Measurements from ENCODE around the gene PCDHGA8. TPM values are rescaled to one million over a fixed set of nuclear protein-coding genes. Genes with fewer than 3 reads are reported as not detected.

The PCDHGA8 gene
- polyA plus RNA-seq, 1 of the 3 experiments (the other 2 are of a cell fraction), result 0.12 TPM

- peaks cover 0 to 16% of the 10 kb centered on the region in 2 experiments for H3K36me3 ChIP-seq (replicated peaks in 1 of 2; ENCODE audit: control insufficient read depth in 1 of 2, insufficient read depth in 2 of 2, low read length in 1 of 2)
- 85% methylated on average over 58 of the region's 69 CpGs for WGBS (ENCODE audit: low lambda C conversion rate)
- H3F3A ChIP-seq (replicated peaks; ENCODE audit: insufficient read depth), result no peaks in the 10 kb centered on the region
- no peak overlapping the region for H3K9ac ChIP-seq
- H3K27me3 ChIP-seq (ENCODE audit: insufficient read depth), result no peaks in the 10 kb centered on the region
- no peaks in the 10 kb centered on the region for H3K79me2 ChIP-seq (ENCODE audit: insufficient read depth)
- no peak overlapping the region; a peak in 1 of 4 replicates for H3K4me3 ChIP-seq (ENCODE audit: low read depth in 2 of 2, low read length in 1 of 2)
- no peak overlapping the region for H2AFZ ChIP-seq (ENCODE audit: low read depth)
- peaks cover 7% of the 10 kb centered on the region for H3K9me3 ChIP-seq
- TF ChIP-seq, protein P1, sequence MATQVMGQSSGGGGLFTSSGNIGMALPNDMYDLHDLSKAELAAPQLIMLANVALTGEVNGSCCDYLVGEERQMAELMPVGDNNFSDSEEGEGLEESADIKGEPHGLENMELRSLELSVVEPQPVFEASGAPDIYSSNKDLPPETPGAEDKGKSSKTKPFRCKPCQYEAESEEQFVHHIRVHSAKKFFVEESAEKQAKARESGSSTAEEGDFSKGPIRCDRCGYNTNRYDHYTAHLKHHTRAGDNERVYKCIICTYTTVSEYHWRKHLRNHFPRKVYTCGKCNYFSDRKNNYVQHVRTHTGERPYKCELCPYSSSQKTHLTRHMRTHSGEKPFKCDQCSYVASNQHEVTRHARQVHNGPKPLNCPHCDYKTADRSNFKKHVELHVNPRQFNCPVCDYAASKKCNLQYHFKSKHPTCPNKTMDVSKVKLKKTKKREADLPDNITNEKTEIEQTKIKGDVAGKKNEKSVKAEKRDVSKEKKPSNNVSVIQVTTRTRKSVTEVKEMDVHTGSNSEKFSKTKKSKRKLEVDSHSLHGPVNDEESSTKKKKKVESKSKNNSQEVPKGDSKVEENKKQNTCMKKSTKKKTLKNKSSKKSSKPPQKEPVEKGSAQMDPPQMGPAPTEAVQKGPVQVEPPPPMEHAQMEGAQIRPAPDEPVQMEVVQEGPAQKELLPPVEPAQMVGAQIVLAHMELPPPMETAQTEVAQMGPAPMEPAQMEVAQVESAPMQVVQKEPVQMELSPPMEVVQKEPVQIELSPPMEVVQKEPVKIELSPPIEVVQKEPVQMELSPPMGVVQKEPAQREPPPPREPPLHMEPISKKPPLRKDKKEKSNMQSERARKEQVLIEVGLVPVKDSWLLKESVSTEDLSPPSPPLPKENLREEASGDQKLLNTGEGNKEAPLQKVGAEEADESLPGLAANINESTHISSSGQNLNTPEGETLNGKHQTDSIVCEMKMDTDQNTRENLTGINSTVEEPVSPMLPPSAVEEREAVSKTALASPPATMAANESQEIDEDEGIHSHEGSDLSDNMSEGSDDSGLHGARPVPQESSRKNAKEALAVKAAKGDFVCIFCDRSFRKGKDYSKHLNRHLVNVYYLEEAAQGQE (IDR thresholded peaks at IDR 0.05; ENCODE audit: low read depth, low read length), result no peak
- no peak for TF ChIP-seq MEF2A (IDR thresholded peaks at IDR 0.05; ENCODE audit: borderline replicate concordance, low read depth)
- TF ChIP-seq NFIC (IDR thresholded peaks at IDR 0.05; ENCODE audit: borderline replicate concordance), result no peak
- TF ChIP-seq GABPA (IDR thresholded peaks at IDR 0.05; ENCODE audit: low read depth), result no peak
- no peak for TF ChIP-seq ZBTB33 (IDR thresholded peaks at IDR 0.05; ENCODE audit: borderline replicate concordance, low read depth)
- TF ChIP-seq POLR2AphosphoS5 (IDR thresholded peaks at IDR 0.05; ENCODE audit: low read depth, low read length), result no peak
- TF ChIP-seq JUND (IDR thresholded peaks at IDR 0.05), result no peak
- no peak for TF ChIP-seq SIN3A (IDR thresholded peaks at IDR 0.05; ENCODE audit: borderline replicate concordance, low read depth, low read length)
- no peak for DNase-seq
- H4K20me1 ChIP-seq (ENCODE audit: insufficient read depth), result no peaks in the 10 kb centered on the region
- H3K4me1 ChIP-seq (ENCODE audit: control insufficient read depth in 1 of 2, insufficient read depth in 2 of 2, low read depth in 1 of 2, low read length in 1 of 2), result no peaks in the 10 kb centered on the region
- CTCF ChIA-PET, result interaction anchor here (0.7 to 2.8 kb wide), 6 partner anchors 11 to 192 kb away, joined by 3 to 11 read pairs (median 4); partner anchors contain the start of gene TAF7
- H3K9me2 ChIP-seq, result no peaks in the 10 kb centered on the region
- POLR2A ChIA-PET, result no interaction called here
- no peak overlapping the region for H3K27ac ChIP-seq (ENCODE audit: low read depth in 2 of 2, low read length in 1 of 2)
- no peak overlapping the region for H3K4me2 ChIP-seq
Observed at GRCh38 chr5:141371572-141372475, 20.6 kb upstream of the PCDHGA8 start.

- WGBS (ENCODE audit: low lambda C conversion rate), result 67% methylated on average over 27 of the region's 27 CpGs
- H3K4me2 ChIP-seq, result no peak within 1 kb of the TSS
- no peaks in the 10 kb centered on the region; the same call in 1 of the 2 replicates for H3K9me3 ChIP-seq
- TF ChIP-seq, protein P2, sequence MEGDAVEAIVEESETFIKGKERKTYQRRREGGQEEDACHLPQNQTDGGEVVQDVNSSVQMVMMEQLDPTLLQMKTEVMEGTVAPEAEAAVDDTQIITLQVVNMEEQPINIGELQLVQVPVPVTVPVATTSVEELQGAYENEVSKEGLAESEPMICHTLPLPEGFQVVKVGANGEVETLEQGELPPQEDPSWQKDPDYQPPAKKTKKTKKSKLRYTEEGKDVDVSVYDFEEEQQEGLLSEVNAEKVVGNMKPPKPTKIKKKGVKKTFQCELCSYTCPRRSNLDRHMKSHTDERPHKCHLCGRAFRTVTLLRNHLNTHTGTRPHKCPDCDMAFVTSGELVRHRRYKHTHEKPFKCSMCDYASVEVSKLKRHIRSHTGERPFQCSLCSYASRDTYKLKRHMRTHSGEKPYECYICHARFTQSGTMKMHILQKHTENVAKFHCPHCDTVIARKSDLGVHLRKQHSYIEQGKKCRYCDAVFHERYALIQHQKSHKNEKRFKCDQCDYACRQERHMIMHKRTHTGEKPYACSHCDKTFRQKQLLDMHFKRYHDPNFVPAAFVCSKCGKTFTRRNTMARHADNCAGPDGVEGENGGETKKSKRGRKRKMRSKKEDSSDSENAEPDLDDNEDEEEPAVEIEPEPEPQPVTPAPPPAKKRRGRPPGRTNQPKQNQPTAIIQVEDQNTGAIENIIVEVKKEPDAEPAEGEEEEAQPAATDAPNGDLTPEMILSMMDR (IDR thresholded peaks at IDR 0.05), result peak; percentile 52
- TF ChIP-seq FOXJ3 (CRISPR knock-in tag; IDR thresholded peaks at IDR 0.05) (no peak), RAD21 (IDR thresholded peaks at IDR 0.05; ENCODE audit: low read length) (peak; percentile 45), EZH2phosphoT487 (IDR thresholded peaks at IDR 0.05; ENCODE audit: borderline replicate concordance, low read depth) (no peak), ELF1 (IDR thresholded peaks at IDR 0.05) (no peak), YY1 (IDR thresholded peaks at IDR 0.05; ENCODE audit: low read depth) (no peak), NRF1 (IDR thresholded peaks at IDR 0.05; ENCODE audit: low read depth, low read length) (no peak), EP300 (IDR thresholded peaks at IDR 0.05; ENCODE audit: borderline replicate concordance in 1 of 2, low read depth in 1 of 2, low read length in 1 of 2) (no peak)
- H3F3A ChIP-seq (replicated peaks; ENCODE audit: insufficient read depth), result no peaks in the 10 kb centered on the region
- ChIA-PET POLR2A (no interaction called here), CTCF (interaction anchor here (0.9 to 1.8 kb wide), 5 partner anchors 12 to 193 kb away, joined by 3 to 8 read pairs (median 4); partner anchors contain the start of gene PCDHB14)
- H3K9ac ChIP-seq, result no peak within 1 kb of the TSS
- no peak within 1 kb of the TSS; a peak in 1 of 4 replicates for H3K4me3 ChIP-seq (ENCODE audit: low read depth in 2 of 2, low read length in 1 of 2)
- no peaks in the 10 kb centered on the region for H3K27me3 ChIP-seq (ENCODE audit: insufficient read depth)
- H2AFZ ChIP-seq (ENCODE audit: low read depth), result no peak within 1 kb of the TSS
- no peak within 1 kb of the TSS for H3K27ac ChIP-seq (ENCODE audit: low read depth in 2 of 2, low read length in 1 of 2)
- no peaks in the 10 kb centered on the region for H3K9me2 ChIP-seq
- H3K79me2 ChIP-seq (ENCODE audit: insufficient read depth), result no peaks in the 10 kb centered on the region
- H4K20me1 ChIP-seq (ENCODE audit: insufficient read depth), result no peaks in the 10 kb centered on the region
- no peak for DNase-seq
- H3K4me1 ChIP-seq (ENCODE audit: control insufficient read depth in 1 of 2, insufficient read depth in 2 of 2, low read depth in 1 of 2, low read length in 1 of 2), result no peaks in the 10 kb centered on the region
- H3K36me3 ChIP-seq (replicated peaks in 1 of 2; ENCODE audit: control insufficient read depth in 1 of 2, insufficient read depth in 2 of 2, low read length in 1 of 2), result peaks cover 0 to 14% of the 10 kb centered on the region in 2 experiments
Observed at GRCh38 chr5:141373673-141374317, 18.6 kb upstream of the PCDHGA8 start, which contains the start of gene PCDHGA6. PCDHGA6 (plus strand) TSS chr5:141373891; CDS start chr5:141374084, 193 bp downstream.
